Measurements from ENCODE around the gene CLCC1. TPM values are rescaled to one million over a fixed set of nuclear protein-coding genes. Genes with fewer than 3 reads are reported as not detected.

Gene CLCC1
- total RNA-seq, 1 donor from 2014 or later = 35.2 TPM

DNA sequence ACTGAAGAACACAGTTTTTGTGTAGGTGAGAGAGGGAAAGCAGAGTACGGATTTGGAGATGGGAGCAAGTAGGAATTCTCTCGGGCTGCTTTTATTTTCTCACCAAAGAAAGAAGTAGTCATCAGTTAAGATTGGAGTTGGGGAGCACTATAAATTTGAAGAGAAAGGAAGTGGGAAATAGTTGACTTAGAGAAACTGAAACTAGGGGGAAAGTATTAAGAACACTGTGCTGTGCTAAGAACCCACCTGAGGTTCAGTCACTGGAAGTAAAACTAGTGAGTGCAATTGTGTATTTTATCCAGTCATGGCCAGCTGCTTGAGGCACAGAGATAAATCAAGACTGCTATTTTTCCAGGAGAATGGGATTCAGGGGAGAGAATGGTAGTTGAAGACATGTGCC is 37.4 kb downstream of the CLCC1 start:
- no peak for DNase-seq (ENCODE audit: low spot score, unreplicated experiment)
- peaks cover 18% of the 10 kb centered on the region for H3K36me3 Mint-ChIP-seq (ENCODE audit: insufficient read depth)
- no peak overlapping the region for H3K27ac Mint-ChIP-seq
- no peaks in the 10 kb centered on the region for H3K9me3 Mint-ChIP-seq (ENCODE audit: low read depth)
- H3K4me1 Mint-ChIP-seq (ENCODE audit: low read depth) = no peaks in the 10 kb centered on the region
- TF ChIP-seq, protein P1, sequence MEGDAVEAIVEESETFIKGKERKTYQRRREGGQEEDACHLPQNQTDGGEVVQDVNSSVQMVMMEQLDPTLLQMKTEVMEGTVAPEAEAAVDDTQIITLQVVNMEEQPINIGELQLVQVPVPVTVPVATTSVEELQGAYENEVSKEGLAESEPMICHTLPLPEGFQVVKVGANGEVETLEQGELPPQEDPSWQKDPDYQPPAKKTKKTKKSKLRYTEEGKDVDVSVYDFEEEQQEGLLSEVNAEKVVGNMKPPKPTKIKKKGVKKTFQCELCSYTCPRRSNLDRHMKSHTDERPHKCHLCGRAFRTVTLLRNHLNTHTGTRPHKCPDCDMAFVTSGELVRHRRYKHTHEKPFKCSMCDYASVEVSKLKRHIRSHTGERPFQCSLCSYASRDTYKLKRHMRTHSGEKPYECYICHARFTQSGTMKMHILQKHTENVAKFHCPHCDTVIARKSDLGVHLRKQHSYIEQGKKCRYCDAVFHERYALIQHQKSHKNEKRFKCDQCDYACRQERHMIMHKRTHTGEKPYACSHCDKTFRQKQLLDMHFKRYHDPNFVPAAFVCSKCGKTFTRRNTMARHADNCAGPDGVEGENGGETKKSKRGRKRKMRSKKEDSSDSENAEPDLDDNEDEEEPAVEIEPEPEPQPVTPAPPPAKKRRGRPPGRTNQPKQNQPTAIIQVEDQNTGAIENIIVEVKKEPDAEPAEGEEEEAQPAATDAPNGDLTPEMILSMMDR (IDR thresholded peaks at IDR 0.05; ENCODE audit: unreplicated experiment) = no peak
- no peak overlapping the region for H3K4me3 Mint-ChIP-seq (ENCODE audit: low read depth)
- H3K27me3 Mint-ChIP-seq = no peaks in the 10 kb centered on the region

DNA sequence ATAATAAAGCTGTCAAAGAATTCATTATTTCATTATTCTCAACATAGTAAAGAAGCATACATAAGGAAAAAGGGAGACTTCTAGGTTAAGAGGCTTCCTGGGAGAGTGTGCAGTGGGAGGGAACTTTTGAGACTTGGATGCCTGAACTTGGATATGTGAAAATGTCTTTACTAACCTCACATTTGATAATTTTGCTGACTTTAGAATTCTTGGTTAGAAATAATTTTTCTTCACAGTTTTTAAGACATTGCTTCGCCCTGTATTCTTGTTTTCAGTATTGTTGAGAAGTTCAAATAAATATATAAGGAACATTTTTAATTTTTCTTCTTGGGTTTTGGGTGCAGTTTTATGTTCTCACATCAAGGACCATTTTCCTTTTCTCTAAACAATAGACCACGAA is 46.5 kb downstream of the CLCC1 start:
- DNase-seq (ENCODE audit: low spot score, unreplicated experiment) = no peak
- Mint-ChIP-seq H3K4me3 (ENCODE audit: low read depth) (no peak overlapping the region), H3K9me3 (ENCODE audit: low read depth) (no peaks in the 10 kb centered on the region), H3K4me1 (ENCODE audit: low read depth) (no peaks in the 10 kb centered on the region), H3K27ac (peak overlapping the region; percentile 29), H3K27me3 (no peaks in the 10 kb centered on the region), H3K36me3 (ENCODE audit: insufficient read depth) (peaks cover 3% of the 10 kb centered on the region)
- TF ChIP-seq, protein P1 (IDR thresholded peaks at IDR 0.05; ENCODE audit: unreplicated experiment) = no peak

Other genes with a start within 250 kb of the CLCC1 start
- gene STXBP3, start 216.8 kb downstream of the CLCC1 start, total RNA-seq = 46.5 and 46.9 TPM in 2 replicates
- gene AKNAD1, start 106.4 kb downstream of the CLCC1 start, total RNA-seq = not detected in 2 replicates
- 12.4 and 14.8 TPM in 2 replicates for gene GPSM2, start 86.5 kb downstream of the CLCC1 start, total RNA-seq
- 12.1 and 12.2 TPM in 2 replicates for gene WDR47, start 78.6 kb upstream of the CLCC1 start, total RNA-seq
- 22.0 and 24.1 TPM in 2 replicates for gene TAF13, start 112.5 kb upstream of the CLCC1 start, total RNA-seq
- 24.7 and 27.1 TPM in 2 replicates for gene TMEM167B, start 127.3 kb upstream of the CLCC1 start, total RNA-seq
- 10.6 and 14.6 TPM in 2 replicates for gene ELAPOR1, start 150.6 kb upstream of the CLCC1 start, total RNA-seq

Measured in progenitor cell of endocrine pancreas (in vitro differentiated cells).